Activated CD4-positive, alpha-beta T cell treated with anti-CD3 and anti-CD28 coated beads, Interleukin-2, amount 50 U/mL, for 48 hours (primary cell): ENCODE measurements around the gene NOL11.
"Not testable (repeated sequence)": the region's sequence is repeated elsewhere in the genome, so short reads cannot be mapped to it uniquely, and the experiment has no call there.

Source experiments
- DNase-seq, 2 experiments: peaks; one replicate each; pipeline ENCODE4 v3.0.0-alpha.2; 2020

NOL11 gene

DNA sequence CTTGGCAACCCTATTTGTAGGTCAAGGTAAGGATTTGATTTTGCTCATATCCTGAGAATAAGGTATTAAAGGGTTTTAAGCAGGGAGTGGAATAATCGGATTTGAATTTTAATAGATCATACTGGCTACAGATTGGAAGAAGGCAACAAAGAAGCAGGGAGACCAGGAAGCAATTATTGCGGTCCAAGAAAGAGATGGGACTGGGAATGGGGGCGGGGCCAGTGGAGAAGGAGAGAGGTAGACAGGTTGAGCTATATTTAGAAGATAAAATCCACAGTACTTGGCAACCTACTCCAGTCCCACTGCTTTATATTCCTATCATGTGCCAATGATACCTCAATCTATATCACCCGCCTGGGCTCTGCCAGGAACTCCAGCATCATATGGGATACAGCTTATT, 5.8 kb upstream of the NOL11 start:
- no peak for DNase-seq

DNA sequence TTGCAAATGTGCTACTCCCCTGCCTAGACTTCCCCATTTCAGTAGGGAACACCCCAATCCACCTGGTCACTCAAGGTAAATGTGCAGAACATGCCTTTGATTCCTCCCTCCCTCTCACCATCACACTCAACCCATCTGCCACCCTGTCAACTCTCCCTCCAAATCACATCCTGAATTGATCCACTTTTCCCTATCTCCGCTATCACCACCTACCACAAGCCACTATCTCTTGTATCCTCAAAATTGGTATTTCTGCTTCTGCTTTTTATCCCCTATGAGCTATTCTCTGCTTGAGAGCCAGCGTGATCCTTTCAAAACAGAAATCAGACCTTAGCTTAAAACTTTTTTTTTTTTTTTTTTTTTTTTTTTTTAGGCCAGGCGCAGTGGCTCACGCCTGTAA, 5.4 kb upstream of the NOL11 start:
- DNase-seq, result no peak

DNA sequence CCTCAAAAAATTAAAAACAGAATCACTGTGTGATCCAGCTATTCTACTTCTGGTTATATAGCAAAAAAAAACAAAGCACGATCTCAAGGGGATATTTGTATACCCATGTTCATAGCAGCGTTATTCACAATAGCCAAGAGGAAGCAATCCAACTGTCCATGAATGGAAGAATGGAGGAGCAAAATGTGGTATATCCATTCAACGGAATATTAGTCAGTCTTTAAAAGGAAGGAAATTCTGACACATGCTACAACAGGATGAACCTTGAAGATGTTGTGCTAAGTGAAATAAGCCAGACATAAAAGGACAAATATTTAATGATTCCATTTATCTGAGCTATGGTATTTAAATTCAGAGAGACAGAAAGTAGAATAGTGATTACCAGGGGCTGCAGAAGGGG, 4.6 kb upstream of the NOL11 start:
- DNase-seq, result no peak

DNA sequence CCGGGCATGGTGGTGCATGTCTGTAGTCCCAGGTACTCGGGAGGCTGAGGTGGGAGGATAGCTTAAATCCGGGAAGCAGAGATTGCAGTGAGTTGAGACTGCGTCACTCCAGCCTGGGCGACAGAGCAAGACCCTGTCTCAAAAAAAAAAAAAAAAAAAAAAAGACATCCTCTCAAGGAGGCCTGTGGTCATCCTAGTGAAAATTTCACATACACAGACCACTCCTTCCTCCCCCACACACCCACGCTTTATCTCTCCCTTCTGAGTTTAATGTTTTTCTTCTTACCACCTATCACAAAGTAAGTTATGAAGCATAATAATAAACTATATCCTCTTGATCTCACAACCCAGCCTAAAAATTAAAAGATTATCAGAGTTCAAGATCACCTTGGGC, 1.3 kb upstream of the NOL11 start:
- no peak for DNase-seq

DNA sequence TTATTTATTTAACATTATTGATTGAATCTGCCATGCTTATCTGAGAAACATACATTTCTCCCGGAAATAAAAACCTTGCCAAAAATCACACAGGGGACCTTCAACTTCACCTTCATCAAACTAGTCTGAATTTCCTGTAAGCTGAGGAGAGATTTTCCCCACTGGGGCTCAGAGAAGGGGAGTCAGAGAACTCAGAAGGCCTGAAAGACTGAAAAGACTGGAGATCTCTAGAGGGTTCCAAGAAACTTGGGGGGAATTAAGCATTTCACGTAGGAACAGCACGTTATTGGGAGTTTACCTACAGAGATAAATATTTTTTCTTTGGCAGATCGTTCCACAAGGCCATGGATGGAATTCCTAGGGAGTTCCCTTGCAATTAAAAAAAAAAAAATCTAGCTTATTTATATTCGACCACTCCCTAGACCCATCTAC, 528 bp upstream of the NOL11 start:
- DNase-seq, result no peak

DNA sequence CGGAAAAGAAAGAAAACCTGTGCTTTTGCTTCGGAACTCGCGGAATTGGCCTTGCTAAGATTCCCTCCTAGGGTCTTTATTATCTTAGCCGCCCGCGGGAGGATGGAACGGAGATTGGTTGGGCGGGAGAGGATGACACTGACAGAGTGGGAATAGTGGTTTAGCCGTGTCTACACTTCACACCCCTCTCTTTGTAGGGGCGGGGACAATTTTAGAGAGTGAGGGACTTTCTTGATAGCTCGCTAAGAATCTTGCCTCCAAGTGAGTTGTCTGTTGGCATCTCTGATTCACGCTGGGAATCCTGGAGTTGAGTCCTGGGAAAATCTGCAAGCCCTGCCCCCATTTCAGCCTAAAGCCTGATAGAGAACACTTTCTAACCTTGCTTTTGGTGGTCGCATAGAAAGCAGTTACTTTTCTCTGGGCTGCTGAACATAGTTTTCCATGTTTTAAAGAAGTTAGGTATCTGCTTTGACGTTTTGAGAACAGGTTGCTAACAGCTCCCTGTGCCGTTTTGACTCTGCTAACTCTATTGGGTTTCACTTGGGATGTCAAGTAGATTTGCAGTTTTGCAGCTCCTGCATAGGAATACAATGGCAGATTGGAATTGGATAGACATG, 697 bp downstream of the NOL11 start:
- DNase-seq, result peak; percentile 17 to 40

DNA sequence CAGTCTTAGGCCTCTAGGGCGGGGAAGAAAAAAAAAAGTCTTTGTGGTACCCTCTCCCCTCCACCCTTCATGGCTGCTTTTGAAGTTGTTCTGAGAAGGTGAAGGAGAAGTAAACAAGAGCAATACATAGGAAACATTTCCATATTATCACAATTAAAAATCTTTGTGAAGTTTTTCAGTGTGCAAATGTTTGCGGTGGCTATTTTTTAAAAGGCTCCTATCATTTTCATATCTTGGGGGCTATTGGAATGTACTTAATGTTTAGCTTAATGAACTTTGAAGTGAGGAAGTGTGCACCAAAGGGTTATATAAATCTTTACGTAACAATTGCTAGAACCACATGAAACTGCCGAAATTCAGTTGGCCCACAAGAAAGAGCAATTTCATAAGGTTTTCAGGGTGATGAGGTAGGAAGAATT, 7.6 kb downstream of the NOL11 start:
- no peak for DNase-seq

DNA sequence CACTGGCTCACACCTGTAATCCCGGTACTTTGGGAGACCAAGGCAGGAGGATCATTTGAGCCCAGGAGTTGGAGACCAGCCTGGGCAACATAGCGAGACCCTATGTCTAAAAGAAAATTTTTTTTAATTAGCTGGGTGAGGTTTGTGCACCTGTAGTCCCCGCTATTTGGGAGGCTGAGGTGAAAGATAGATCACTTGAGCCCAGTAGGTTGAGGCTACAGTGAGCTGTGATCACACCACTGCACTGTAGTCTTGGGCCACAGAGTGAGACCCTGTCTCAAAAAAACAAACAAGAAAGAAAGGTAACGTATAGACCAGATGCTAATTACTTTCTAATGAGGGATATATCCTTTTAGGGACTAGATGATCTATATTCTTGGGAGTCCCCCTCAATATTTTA, 8.1 kb downstream of the NOL11 start:
- DNase-seq, result no peak

DNA sequence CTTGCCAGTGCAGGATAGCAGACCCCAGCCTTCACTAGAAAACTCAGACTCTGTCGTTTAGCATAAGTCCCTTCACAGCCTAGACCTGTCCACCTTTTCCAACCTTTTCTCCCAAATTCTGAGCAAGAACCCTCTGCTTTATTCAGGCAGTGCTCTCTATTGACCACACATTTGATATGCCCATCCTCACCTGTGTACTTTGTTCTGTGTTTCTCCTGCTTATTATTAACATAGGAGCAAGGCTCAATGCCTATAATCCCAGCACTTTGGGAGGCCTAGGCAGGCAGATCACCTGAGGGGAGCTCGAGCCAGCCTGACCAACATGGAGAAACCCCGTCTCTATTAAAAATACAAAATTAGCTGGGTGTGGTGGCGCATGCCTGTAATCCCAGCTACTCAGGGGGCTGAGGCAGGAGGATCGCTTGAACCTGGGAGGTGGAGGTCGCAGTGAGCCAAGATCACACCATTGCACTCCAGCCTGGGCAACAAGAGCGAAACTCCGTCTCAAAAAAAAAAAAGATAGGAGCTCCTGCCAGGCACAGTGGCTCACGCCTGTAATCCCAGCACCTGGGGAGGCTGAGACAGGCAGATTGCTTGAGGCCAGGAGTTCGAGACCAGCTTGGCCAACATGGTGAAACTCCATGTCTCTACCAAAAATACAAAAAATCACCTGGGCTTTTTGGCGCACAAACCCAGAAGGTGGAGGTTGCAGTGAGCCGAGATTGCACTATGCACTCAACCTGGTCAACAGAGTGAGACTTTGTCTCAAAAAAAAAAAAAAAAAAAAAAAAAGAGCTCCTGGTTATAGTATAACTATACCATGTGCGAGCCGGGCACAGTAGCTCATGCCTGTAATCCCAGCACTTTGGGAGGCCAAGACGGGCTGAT, 9.7 kb downstream of the NOL11 start:
- DNase-seq, result not testable (repeated sequence)

DNA sequence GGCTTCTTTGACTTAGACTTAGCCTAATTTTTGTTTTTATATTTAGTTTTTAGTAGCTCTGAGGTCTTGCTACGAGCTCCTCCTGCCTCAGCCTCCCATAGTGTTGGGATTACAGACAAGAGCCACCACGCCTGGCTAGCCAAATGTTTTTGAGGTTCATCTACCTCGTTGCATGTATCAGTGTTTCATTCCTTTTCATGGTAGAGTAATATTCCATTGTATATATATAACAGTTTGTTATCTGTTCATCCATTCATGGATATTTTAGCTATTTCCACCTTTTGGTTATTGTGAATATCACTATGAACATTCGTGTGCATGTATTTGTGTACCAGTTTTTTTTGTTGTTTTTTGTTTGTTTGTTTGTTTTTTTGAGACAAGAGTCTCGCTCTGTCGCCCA, 12.2 kb downstream of the NOL11 start:
- DNase-seq, result no peak

DNA sequence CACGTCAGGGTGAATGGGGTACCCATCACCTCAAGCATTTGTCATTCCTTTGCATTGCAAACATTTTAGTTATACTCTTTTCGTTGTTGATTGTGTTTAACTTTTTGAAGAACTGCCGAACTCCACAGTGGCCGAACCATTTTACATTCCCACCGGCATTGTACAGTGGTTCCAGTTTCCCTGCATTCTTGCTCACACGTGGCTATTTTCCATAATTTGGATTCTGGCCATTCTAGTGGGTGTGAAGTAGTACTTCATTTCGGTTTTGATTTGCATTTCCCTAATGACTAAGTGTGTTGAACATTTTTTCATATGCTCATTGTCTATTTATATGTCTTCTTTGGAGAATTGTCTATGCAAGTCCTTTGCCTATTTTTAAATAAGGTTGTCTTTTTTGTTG, 13.0 kb downstream of the NOL11 start:
- no peak for DNase-seq

DNA sequence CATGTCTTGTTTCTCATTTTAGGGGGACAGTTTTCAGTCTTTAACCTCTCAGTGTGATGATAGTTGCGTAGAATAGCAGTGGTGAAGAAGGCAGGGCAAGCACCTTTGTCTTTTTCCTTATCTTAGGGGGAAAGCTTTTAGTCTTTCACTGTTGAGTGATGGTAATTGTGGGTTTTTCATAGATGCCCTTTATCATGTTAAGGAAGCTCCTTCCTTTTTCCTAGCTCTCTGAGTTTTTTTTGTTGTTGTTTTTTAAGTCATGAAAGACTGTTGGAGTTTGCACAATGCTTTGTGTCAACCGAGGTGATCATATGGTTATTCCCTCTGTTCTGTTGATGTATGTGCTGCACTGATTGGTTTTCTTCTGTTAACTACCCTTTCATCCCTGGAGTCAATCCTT, 15.7 kb downstream of the NOL11 start:
- DNase-seq, result no peak

DNA sequence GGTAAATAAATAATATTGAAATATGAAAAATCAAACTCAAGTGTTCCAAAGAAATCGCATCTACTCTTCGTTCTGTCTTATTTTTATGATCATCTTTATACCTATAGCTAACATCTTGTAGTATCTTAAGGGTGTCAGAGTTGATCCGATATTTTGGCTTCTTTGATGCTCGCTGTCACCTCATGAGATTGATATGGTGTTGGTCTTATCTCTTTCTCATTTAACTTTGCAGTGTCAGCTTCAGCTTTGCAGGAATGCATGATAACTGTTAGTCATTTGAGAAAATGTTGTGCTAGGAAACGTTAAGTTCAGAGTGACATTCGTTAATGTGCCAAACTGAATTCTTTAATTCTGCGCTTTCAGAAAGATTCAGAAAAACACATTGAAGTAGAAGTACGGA, 19.4 kb downstream of the NOL11 start:
- DNase-seq, result no peak

DNA sequence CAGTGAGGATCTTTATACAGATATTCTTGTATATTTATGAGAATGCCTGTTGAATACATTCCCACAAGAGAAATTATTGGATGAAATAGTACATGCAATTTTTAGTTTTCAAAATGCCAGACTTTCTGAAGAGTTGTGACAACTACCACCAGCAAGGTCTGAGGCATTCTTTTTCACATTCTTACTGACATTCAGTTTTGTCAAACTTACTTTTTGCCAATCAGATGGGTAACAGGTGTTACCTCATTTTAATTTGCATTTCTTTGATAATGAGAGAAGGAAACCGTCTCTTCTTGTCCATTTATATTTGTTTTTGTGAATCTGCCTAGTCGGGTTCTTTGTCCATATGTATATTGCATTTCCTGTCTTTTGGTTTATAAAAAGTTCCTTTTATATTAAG, 24.3 kb downstream of the NOL11 start:
- DNase-seq, result no peak

DNA sequence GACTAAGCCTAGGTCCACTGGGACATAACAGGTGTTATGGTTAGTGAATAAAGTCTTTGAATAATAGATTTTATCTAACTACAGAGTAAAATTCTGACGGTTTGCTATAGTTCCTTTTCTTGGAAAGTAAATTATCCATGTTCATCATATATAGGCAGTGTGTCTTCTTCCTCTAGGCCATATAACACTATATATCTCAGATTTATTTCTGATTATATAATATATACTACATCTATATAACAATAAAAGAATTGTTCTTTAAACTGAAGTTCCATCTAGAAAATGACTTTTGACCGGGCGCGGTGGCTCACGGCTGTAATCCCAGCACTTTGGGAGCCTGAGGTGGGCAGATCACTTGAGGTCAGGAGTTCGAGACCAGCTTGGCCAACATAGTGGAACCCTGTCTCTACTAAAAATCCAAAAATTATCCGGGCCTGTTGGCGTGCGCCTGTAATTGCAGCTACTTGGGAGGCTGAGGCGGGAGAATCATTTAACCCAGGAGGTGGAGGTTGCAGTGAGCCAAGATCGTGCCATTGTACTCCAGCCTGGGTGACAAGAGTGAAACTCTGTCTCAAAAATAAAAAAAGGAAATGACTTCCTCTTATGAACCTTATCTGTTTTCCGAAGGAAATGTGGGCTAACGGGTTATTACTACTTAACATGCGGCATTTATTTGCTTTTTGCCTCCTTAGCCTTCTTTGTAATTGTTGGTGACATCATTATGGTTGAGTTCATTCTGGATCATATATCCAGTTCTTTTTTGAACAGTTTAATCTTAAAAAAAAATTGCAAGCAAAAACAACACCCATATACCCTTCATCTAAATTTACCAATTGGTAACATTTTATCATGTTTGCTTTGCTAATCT, 29.2 kb downstream of the NOL11 start:
- no peak for DNase-seq

DNA sequence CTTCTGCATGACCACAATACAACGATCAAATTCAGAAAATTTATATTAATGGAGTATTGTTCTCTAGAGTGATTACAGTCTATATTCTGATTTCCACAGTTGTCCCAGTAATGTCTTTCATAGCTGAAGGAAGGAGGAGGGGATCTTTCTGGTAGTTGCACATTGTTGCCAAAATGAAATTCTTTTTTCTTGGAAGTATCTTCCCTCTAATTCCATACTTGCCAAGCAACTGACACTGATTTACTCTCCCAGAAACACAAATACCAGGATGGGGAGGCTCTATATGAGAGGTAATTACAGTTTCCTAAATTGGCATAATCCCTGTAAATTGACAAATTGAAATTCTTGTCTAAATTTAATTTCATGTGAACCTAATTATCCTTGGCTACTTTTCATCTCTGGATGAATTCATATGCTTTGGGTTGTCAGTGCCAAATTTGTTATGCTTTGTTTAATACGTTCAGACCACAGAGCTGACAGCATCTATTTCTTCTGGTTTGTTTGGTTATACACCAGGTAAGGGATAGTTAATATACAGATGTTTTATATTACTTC, 30.0 kb downstream of the NOL11 start:
- no peak for DNase-seq

DNA sequence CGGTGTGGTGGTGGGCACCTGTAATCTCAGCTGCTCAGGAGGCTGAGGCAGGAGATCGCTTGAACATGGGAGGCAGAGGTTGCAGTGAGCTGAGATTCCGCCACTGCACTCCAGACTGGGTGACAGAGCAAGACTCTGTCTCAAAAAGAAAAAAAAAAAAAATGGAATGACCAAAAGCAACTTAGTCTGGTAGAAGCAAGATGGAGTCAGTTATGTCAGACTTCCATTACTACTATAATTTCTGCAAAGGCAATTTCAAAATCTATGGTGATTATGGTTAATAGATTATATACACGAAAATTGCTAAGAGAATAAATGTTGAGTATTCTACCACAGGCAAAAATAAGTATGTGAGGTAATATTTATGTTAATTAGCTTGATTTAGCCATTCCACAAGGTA, 32.3 kb downstream of the NOL11 start:
- no peak for DNase-seq

DNA sequence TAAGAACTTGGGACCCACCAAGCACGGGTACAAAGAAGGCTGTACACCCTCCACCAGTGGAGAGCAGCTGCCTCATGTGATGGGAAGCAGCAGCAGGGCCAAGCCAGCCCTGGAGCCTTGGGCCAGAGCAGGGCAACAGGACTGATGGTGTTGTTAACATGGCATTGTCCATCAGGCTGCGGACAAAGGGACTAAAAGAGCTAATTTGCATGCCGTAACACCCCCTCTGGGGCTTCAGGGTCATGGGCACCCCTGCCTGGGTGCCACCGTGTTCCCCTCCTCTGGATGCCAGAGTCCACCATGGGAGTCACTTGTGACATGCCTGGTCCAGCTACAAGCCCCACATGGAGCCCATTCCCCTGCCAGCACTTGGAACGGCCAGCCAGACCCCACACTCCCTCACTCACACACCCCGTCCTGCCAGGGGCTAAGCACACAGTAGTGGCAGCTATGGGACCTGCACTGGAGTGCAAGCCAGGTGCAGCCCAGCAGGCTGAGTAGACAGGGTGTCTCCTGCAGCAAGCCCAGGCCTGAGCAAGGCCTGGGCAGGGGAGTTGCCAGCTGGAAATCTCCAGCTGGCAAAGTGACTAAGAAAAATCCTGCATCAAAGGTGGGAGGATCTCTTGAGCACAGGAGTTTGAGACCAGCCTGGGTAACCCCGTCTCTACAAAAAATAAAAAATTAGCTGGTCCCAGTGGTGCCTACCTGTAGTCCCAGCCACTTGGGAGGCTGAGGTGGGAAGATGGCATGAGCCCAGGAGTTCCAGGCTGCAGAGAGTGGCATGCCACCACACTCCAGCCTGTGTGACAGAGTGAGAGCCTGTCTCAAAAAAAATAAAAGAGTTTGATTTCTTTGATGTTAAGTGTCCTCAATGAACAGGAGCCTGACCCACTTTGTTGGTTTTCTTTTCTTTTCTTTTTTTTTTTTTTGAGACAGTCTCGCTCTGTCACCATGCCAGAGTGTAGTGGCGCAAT, 33.7 kb downstream of the NOL11 start:
- no peak for DNase-seq

DNA sequence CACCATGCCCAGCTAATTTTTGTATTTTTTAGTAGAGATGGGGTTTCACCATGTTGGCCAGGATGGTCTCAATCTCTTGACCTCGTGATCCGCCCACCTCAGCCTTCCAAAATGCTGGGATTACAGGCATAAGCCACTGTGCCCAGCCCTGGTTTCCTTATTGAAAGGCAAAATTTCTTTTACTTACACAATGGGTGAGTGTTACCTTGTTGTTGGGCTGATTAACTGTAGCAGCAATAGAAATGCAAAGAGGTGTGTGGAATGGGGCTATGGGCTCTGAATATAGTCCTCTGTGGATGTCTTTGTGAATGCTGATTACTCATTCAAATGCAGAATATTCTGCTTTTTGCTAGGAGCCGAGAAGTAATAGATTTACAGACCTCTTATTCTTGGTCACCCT, 34.4 kb downstream of the NOL11 start:
- DNase-seq, result not testable (repeated sequence)

DNA sequence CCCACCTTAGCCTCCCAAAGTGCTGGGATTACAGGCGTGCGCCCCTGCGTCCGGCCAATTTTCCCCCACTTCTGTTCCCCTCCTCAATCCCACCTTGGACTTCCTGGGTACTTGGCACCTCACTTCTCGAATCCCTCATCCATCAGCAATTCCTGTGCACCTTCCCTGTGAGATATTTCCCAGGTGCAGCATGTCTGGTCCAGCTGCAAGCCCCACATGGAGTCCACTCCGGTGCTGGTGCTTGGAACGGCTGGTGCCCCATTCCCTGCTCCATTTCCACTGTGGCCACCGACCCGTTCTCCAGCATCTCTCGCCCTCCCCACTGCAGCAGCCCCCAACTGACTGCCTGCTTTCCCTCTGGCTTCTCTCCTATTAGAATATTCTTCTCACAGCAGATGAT, 35.3 kb downstream of the NOL11 start:
- DNase-seq, result no peak

DNA sequence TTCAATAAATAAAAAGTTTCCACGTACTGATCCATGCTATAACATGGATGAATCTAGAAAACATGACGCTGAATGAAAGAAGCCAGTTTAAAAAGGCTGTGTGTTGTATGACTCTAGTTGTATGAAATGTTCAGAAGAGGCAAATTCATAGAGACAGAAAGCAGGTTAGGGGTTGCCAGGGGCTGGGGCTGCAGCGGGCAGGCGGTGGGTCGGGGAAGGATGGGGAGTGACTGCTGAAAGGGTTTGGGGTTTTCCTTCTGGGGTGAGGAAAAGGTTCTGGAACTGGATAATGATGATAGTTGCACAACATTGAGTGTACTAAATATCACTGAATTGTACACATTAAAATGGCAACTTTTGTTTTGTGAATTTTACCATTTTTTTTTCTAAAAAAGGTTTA, 36.3 kb downstream of the NOL11 start:
- DNase-seq, result no peak

DNA sequence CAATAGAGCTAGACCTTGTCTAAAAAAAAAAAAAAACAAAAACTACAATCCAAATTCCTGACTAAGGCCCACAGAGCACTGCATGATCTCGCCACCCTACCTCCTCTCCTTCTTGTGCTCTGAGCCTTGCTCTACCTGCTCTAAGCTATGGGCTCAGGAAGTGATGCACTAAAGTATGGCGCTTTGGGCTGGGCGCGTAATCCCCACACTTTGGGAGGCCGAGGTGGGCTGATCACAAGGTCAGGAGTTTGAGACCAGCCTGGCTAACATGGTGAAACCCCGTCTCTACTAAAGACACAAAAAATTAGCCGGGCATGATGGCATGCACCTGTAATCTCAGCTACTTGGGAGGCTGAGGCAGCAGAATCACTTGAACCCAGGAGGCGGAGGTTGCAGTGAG, 37.0 kb downstream of the NOL11 start:
- DNase-seq, result not testable (repeated sequence)
